Prostate gland (tissue), 2 donors: ENCODE data around the gene ZSCAN31.
A peak's percentile ranks its signal among the peaks of the same experiment; 100 is the strongest.

ENCODE experiments used
- POLR2A ChIP-seq: fragments of 450-650 bp; IDR thresholded peaks from one replicate; pipeline ENCODE4 v1.6.1; 2016; ENCODE audit warnings: antibody characterized with exemption, mild to moderate bottlenecking
- POLR2AphosphoS5 ChIP-seq: sonication (generic); formaldehyde crosslinking; IDR thresholded peaks from one replicate; pipeline ENCODE4 v1.6.1; 2017; ENCODE audit warnings: antibody characterized with exemption
- TF ChIP-seq, protein P1 (sequence below), 4 experiments: fragments of 200-600 bp in 2 of 4; fragments of 450-650 bp in 2 of 4; sonication (generic) in 2 of 4; IDR thresholded peaks; 1 replicate in 3 of 4; 2 replicates in 1 of 4; pipeline ENCODE4 v1.5.1; 2016 to 2019; ENCODE audit warnings: antibody characterized with exemption in 4 of 4, mild to moderate bottlenecking in 2 of 4, moderate library complexity in 2 of 4

DNA sequence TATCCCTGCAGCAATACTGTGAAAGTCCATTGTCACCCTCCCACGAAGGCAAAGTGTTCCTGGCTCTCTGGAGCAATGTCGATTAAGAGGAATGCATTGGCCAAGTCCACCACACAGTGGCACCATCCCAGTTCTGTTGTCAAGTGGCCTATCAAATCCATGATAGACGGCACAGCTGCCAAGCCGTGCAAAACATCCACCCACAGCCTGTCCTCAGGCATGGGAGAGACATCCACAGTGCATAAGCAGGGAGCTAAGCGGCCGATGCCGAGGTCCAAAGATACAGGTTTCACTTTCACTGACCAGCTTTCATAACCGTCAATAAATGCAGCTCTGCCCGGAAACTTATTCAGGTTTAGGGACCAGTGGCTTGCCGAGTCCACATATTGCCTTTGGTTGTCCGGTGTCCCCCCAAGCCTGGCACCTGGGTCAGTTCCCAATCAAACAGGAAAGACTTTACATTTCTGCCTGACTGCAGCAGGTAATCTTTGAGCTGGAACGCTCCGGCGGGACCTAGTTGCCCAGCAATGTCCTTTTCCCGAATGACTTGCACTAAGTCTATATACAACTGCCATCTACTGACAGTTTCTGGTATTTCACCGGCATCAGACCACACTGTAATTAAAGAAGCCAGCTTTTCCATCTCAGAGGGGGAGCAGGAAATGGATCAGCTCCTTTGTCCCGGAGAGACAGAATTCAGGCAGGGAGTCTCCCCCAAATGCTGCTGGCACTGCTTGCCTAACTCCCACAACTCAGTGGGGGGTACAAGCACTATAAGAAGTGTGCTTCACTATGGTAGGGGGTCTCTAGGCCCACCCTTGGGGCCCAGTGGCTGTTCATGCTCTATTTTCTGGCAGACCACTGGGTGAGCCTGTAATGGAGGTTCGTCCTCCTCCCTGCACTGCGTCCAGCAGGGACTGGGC lies 20.1 kb upstream of the ZSCAN31 start:
- TF ChIP-seq, protein P1, sequence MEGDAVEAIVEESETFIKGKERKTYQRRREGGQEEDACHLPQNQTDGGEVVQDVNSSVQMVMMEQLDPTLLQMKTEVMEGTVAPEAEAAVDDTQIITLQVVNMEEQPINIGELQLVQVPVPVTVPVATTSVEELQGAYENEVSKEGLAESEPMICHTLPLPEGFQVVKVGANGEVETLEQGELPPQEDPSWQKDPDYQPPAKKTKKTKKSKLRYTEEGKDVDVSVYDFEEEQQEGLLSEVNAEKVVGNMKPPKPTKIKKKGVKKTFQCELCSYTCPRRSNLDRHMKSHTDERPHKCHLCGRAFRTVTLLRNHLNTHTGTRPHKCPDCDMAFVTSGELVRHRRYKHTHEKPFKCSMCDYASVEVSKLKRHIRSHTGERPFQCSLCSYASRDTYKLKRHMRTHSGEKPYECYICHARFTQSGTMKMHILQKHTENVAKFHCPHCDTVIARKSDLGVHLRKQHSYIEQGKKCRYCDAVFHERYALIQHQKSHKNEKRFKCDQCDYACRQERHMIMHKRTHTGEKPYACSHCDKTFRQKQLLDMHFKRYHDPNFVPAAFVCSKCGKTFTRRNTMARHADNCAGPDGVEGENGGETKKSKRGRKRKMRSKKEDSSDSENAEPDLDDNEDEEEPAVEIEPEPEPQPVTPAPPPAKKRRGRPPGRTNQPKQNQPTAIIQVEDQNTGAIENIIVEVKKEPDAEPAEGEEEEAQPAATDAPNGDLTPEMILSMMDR (IDR thresholded peaks at IDR 0.05), result peak; percentile 77 to 91 (median 88)
- no peak for TF ChIP-seq POLR2A
- TF ChIP-seq POLR2AphosphoS5, result peak; percentile 70
